Measurements from ENCODE around the gene FAM222B. TPM values are rescaled to one million over a fixed set of nuclear protein-coding genes. Genes with fewer than 3 reads are reported as not detected.
A peak's percentile ranks its signal among the peaks of the same experiment; 100 is the strongest.
"Not testable (repeated sequence)": the region's sequence is repeated elsewhere in the genome, so short reads cannot be mapped to it uniquely, and the experiment has no call there.

FAM222B gene
- total RNA-seq, 3 donors from 2014 or later, result 9.7 to 12.0 (median 10.5) TPM

DNA sequence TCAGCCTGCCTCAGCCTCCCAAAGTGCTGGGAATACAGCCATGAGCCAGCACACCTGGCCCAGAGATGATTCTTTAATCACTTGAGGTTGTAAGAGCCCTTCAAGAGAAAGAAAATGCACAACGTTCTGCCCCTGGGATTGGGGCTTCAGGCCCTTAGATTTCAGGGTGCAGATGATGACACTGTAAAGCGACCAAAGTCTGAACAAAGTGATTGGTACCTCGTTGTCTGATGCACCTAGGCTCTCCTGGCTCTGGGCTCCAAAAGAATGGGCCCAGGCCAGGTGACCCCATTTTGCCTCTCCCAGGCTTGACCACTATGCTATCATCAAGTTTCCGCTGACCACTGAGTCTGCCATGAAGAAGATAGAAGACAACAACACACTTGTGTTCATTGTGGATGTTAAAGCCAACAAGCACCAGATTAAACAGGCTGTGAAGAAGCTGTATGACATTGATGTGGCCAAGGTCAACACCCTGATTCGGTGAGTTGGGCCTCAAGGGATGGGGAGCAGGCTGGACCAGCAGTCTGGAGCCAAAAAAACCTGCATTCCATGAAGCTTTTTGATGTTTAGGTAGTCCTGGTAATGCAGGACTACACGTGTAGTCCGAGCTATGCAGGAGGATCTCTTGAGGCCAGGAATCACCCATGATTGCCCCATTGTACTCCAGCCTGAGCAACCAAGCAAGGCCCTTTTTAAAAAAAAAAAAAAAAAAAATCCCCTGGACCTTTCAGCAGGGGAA lies 120.0 kb downstream of the FAM222B start:
- intact Hi-C loops (cut with DNase I; ENCODE audit: low total_unique reads), result no loop called here
- peaks cover 9 to 21% of the 10 kb centered on the region in 2 donors for H3K4me1 ChIP-seq
- H3K9me3 ChIP-seq, result no peaks in the 10 kb centered on the region
- TF ChIP-seq CTCF (IDR thresholded peaks at IDR 0.05) (no peak), POLR2AphosphoS5 (IDR thresholded peaks at IDR 0.05) (no peak), POLR2A (IDR thresholded peaks at IDR 0.05) (no peak)
- DNase-seq (ENCODE audit: low spot score in 2 of 2), result no peak
- no peak overlapping the region for H3K27ac ChIP-seq
- no peaks in the 10 kb centered on the region for H3K27me3 ChIP-seq
- peak overlapping the region in 1 of 3 donors; percentile 6 for H3K4me3 ChIP-seq
- H3K36me3 ChIP-seq, result no peaks in the 10 kb centered on the region

GRCh38 chr17:28720997-28721329 lies 121.6 kb downstream of the FAM222B start:
- intact Hi-C loops (cut with DNase I; ENCODE audit: low total_unique reads); H3K27me3 ChIP-seq; H3K9me3 ChIP-seq; H3K36me3 ChIP-seq; DNase-seq (ENCODE audit: low spot score in 2 of 2): not testable (repeated sequence)
- Histone ChIP-seq H3K4me3 (peak overlapping the region; percentile 80 to 97 (median 93)), H3K27ac (peak overlapping the region; percentile 7 to 98), H3K4me1 (peaks cover 5 to 26% of the 10 kb centered on the region in 2 donors)

- intact Hi-C loops (cut with DNase I; ENCODE audit: low total_unique reads), result no loop called here
- peaks cover 3 to 27% of the 10 kb centered on the region in 2 donors for H3K4me1 ChIP-seq
- no peak for DNase-seq (ENCODE audit: low spot score in 2 of 2)
- no peaks in the 10 kb centered on the region for H3K9me3 ChIP-seq
- H3K27me3 ChIP-seq, result no peaks in the 10 kb centered on the region
- H3K27ac ChIP-seq, result peak overlapping the region; percentile 95 to 98
- H3K4me3 ChIP-seq, result peak overlapping the region; percentile 80 to 97 (median 93)
- H3K36me3 ChIP-seq, result no peaks in the 10 kb centered on the region
- TF ChIP-seq CTCF (IDR thresholded peaks at IDR 0.05) (no peak), POLR2AphosphoS5 (IDR thresholded peaks at IDR 0.05) (no peak), POLR2A (IDR thresholded peaks at IDR 0.05) (no peak)
These were observed 122.2 kb downstream of the FAM222B start for GRCh38 chr17:28720247-28720996.

DNA sequence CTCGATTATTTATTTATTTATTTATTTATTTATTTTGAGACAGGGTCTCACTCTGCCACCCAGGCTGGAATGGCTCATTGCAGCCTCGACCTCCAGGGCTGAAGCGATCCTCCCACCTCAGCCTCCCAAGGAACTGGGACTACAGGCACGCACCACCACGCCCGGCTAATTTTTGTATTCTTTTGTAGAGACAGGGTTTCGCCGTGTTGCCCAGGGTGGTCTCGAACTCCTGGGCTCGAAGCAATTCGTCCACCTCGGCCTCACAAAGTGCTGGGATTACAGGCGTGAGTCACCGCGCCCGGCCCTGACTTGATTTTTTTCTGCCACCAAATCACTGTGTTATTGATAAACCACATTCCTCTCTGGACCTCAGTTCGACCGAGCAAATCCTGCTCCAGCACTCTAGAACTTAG lies 123.6 kb downstream of the FAM222B start:
- intact Hi-C loops (cut with DNase I; ENCODE audit: low total_unique reads), result no loop called here
- DNase-seq (ENCODE audit: low spot score in 2 of 2), result no peak
- H3K4me3 ChIP-seq, result peak overlapping the region; percentile 80 to 97 (median 93)
- H3K9me3 ChIP-seq, result no peaks in the 10 kb centered on the region
- H3K27me3 ChIP-seq, result no peaks in the 10 kb centered on the region
- peaks cover 0 to 27% of the 10 kb centered on the region in 2 donors for H3K4me1 ChIP-seq
- peak in 1 of 3 donors; percentile 23 for TF ChIP-seq POLR2AphosphoS5 (IDR thresholded peaks at IDR 0.05)
- TF ChIP-seq CTCF (IDR thresholded peaks at IDR 0.05), result peak in 1 of 3 donors; percentile 18
- no peak for TF ChIP-seq POLR2A (IDR thresholded peaks at IDR 0.05)
- no peaks in the 10 kb centered on the region for H3K36me3 ChIP-seq
- H3K27ac ChIP-seq, result peak overlapping the region; percentile 95 to 98

- DNase-seq (ENCODE audit: low spot score in 2 of 2), result no peak
- intact Hi-C loops (cut with DNase I; ENCODE audit: low total_unique reads), result no loop called here
- peak in 1 of 3 donors; percentile 9 for TF ChIP-seq POLR2AphosphoS5 (IDR thresholded peaks at IDR 0.05)
- TF ChIP-seq CTCF (IDR thresholded peaks at IDR 0.05), result no peak
- H3K27me3 ChIP-seq, result no peaks in the 10 kb centered on the region
- peaks cover 0 to 27% of the 10 kb centered on the region in 2 donors for H3K4me1 ChIP-seq
- peak overlapping the region; percentile 95 to 98 for H3K27ac ChIP-seq
- H3K9me3 ChIP-seq, result no peaks in the 10 kb centered on the region
- H3K36me3 ChIP-seq, result no peaks in the 10 kb centered on the region
- peak overlapping the region; percentile 72 to 97 (median 93) for H3K4me3 ChIP-seq
These were observed 124.1 kb downstream of the FAM222B start for GRCh38 chr17:28718333-28719020.
